SH-SY5Y (cell line): ENCODE data around the gene ESPL1.

Experiments
- GATA2 ChIP-seq: IDR thresholded peaks from 2 replicates; pipeline ENCODE4 v1.6.1; 2011; ENCODE audit warnings: mild to moderate bottlenecking, low read depth, low read length
- GATA3 ChIP-seq: IDR thresholded peaks from 2 replicates; pipeline ENCODE4 v1.6.1; 2011; ENCODE audit warnings: low read depth, mild to moderate bottlenecking, low read length, moderate library complexity

The ESPL1 gene

GRCh38 chr12:53236443-53237111, 31.5 kb upstream of the ESPL1 start:
- TF ChIP-seq GATA2 (no peak), GATA3 (no peak)

- no peak for TF ChIP-seq GATA2
- TF ChIP-seq GATA3: no peak
Observed at GRCh38 chr12:53239643-53240258, 28.3 kb upstream of the ESPL1 start.

- TF ChIP-seq GATA3 (no peak), GATA2 (no peak)
Observed at GRCh38 chr12:53241623-53242412, 26.3 kb upstream of the ESPL1 start.

- TF ChIP-seq GATA3 (no peak), GATA2 (no peak)
Observed at GRCh38 chr12:53244337-53244736, 23.8 kb upstream of the ESPL1 start.

GRCh38 chr12:53245286-53245685, 22.8 kb upstream of the ESPL1 start:
- TF ChIP-seq GATA2 (no peak), GATA3 (no peak)

- TF ChIP-seq GATA3 (no peak), GATA2 (no peak)
Observed at GRCh38 chr12:53251477-53252348, 16.4 kb upstream of the ESPL1 start.

GRCh38 chr12:53252349-53252916, 15.7 kb upstream of the ESPL1 start:
- no peak for TF ChIP-seq GATA3
- no peak for TF ChIP-seq GATA2

GRCh38 chr12:53253298-53253697, 14.8 kb upstream of the ESPL1 start:
- no peak for TF ChIP-seq GATA3
- no peak for TF ChIP-seq GATA2

- TF ChIP-seq GATA3: no peak
- no peak for TF ChIP-seq GATA2
Observed at GRCh38 chr12:53254816-53255545, 13.1 kb upstream of the ESPL1 start.

GRCh38 chr12:53255996-53256395, 12.1 kb upstream of the ESPL1 start:
- TF ChIP-seq GATA3: no peak
- no peak for TF ChIP-seq GATA2

GRCh38 chr12:53258541-53259539, 9.3 kb upstream of the ESPL1 start:
- TF ChIP-seq GATA3 (no peak), GATA2 (no peak)

GRCh38 chr12:53259891-53260290, 8.2 kb upstream of the ESPL1 start:
- TF ChIP-seq GATA3 (no peak), GATA2 (no peak)

- no peak for TF ChIP-seq GATA3
- no peak for TF ChIP-seq GATA2
Observed at GRCh38 chr12:53265783-53266182, 2.3 kb upstream of the ESPL1 start.
